SU-DHL-6 (cell line): ENCODE measurements around the gene SUPT3H.

Experiments used
- H2AFZ ChIP-seq: fragments of 200-600 bp; sonication (generic); 2 replicates; pipeline ENCODE4 v1.6.1; 2014; ENCODE audit warnings: low read depth, mild to moderate bottlenecking, moderate library complexity, mixed read lengths, antibody characterized with exemption, low read length; ENCODE audit not compliant: severe bottlenecking
- H3F3A ChIP-seq: fragments of 200-600 bp; shearing (Covaris generic); 2 replicates; pipeline ENCODE4 v1.6.0; 2016; ENCODE audit warnings: antibody characterized with exemption, mild to moderate bottlenecking; ENCODE audit not compliant: insufficient read depth
- H3K27ac ChIP-seq: fragments of 200-600 bp; sonication (generic); 2 replicates; pipeline ENCODE4 v1.5.1; 2016; ENCODE audit warnings: low read depth, mild to moderate bottlenecking, low read length, moderate library complexity, mixed read lengths
- H3K27me3 ChIP-seq: fragments of 200-600 bp; sonication (generic), shearing (Covaris generic); 2 replicates; pipeline ENCODE4 v1.6.0; 2014; ENCODE audit warnings: mild to moderate bottlenecking, low read length
- H3K36me3 ChIP-seq: fragments of 200-600 bp; sonication (generic); 2 replicates; pipeline ENCODE4 v1.6.1; 2014; ENCODE audit warnings: mild to moderate bottlenecking, low read length, mixed read lengths
- H3K4me2 ChIP-seq: fragments of 300-600, 200-600 bp; shearing (Covaris generic), sonication (generic); 2 replicates; pipeline ENCODE4 v1.6.0; 2014; ENCODE audit warnings: low read length, low read depth, mild to moderate bottlenecking; ENCODE audit not compliant: poor library complexity, severe bottlenecking
- H3K4me3 ChIP-seq: fragments of 200-600 bp; sonication (generic); 2 replicates; pipeline ENCODE4 v1.5.1; 2014; ENCODE audit warnings: antibody characterized with exemption, low read length, mild to moderate bottlenecking, mixed read lengths; ENCODE audit not compliant: insufficient read depth, poor library complexity, severe bottlenecking
- H3K79me2 ChIP-seq: fragments of 200-600 bp; sonication (generic); 2 replicates; pipeline ENCODE4 v1.6.1; 2014; ENCODE audit warnings: mild to moderate bottlenecking, low read length, moderate library complexity; ENCODE audit not compliant: insufficient read depth
- H3K9ac ChIP-seq: fragments of 200-600 bp; sonication (generic); 2 replicates; pipeline ENCODE4 v1.7.0; 2014; ENCODE audit warnings: mild to moderate bottlenecking, low read length
- H3K9me2 ChIP-seq: fragments of 200-600 bp; sonication (generic); replicated peaks from 2 replicates; pipeline ENCODE4 v1.6.1; 2014; ENCODE audit warnings: low read length; ENCODE audit not compliant: insufficient read depth
- H3K9me3 ChIP-seq: fragments of 200-600 bp; sonication (generic); 2 replicates; pipeline ENCODE4 v1.6.1; 2014; ENCODE audit warnings: low read length, mixed read lengths; ENCODE audit not compliant: insufficient read depth
- H4K20me1 ChIP-seq: fragments of 200-600 bp; sonication (generic); 2 replicates; pipeline ENCODE4 v1.6.1; 2014; ENCODE audit warnings: low read depth, mild to moderate bottlenecking, antibody characterized with exemption, low read length, moderate library complexity, mixed read lengths
- EZH2phosphoT487 ChIP-seq: fragments of 200-600 bp; sonication (generic), shearing (Covaris generic); conservative IDR thresholded peaks from 2 replicates; pipeline ENCODE4 v1.6.1; 2018; ENCODE audit warnings: mild to moderate bottlenecking, antibody characterized with exemption, low read length, moderate library complexity, mixed read lengths
- TF ChIP-seq, protein P1 (sequence below): fragments of 200-600 bp; sonication (generic); IDR thresholded peaks from one replicate; pipeline ENCODE4 v1.5.1; 2017; ENCODE audit warnings: antibody characterized with exemption, mild to moderate bottlenecking, low read length, moderate library complexity; ENCODE audit not compliant: insufficient read depth, poor library complexity, severe bottlenecking

The SUPT3H gene

DNA sequence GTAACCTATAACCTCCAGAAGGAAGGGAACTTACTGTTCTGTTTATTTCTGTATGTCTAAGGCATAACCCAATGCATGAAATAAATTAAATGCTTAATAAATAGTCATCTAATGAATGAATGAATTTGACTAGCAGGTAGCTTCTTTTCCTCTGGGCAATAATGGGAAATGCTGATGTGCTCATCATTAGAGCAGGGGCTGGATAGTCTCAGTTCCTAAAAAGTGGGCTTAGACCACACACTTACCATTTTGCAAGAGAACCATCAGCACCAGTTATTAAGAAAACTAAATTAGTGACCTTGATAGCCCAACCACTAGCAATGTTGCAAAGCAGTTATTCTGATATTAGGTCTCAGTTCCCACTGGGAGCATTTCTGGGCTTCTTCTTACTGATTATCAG lies 540.5 kb downstream of the SUPT3H start:
- no peaks in the 10 kb centered on the region for H4K20me1 ChIP-seq
- H3K9me3 ChIP-seq, result no peaks in the 10 kb centered on the region
- H2AFZ ChIP-seq, result no peak overlapping the region
- H3K36me3 ChIP-seq, result no peaks in the 10 kb centered on the region
- TF ChIP-seq, protein P1, sequence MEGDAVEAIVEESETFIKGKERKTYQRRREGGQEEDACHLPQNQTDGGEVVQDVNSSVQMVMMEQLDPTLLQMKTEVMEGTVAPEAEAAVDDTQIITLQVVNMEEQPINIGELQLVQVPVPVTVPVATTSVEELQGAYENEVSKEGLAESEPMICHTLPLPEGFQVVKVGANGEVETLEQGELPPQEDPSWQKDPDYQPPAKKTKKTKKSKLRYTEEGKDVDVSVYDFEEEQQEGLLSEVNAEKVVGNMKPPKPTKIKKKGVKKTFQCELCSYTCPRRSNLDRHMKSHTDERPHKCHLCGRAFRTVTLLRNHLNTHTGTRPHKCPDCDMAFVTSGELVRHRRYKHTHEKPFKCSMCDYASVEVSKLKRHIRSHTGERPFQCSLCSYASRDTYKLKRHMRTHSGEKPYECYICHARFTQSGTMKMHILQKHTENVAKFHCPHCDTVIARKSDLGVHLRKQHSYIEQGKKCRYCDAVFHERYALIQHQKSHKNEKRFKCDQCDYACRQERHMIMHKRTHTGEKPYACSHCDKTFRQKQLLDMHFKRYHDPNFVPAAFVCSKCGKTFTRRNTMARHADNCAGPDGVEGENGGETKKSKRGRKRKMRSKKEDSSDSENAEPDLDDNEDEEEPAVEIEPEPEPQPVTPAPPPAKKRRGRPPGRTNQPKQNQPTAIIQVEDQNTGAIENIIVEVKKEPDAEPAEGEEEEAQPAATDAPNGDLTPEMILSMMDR, result no peak
- no peak for TF ChIP-seq EZH2phosphoT487
- no peak overlapping the region for H3K4me2 ChIP-seq
- no peaks in the 10 kb centered on the region for H3K79me2 ChIP-seq
- no peak overlapping the region for H3K4me3 ChIP-seq
- no peak overlapping the region for H3K9ac ChIP-seq
- no peaks in the 10 kb centered on the region for H3K27me3 ChIP-seq
- no peak overlapping the region for H3K27ac ChIP-seq
- no peaks in the 10 kb centered on the region for H3F3A ChIP-seq
- no peaks in the 10 kb centered on the region for H3K9me2 ChIP-seq

DNA sequence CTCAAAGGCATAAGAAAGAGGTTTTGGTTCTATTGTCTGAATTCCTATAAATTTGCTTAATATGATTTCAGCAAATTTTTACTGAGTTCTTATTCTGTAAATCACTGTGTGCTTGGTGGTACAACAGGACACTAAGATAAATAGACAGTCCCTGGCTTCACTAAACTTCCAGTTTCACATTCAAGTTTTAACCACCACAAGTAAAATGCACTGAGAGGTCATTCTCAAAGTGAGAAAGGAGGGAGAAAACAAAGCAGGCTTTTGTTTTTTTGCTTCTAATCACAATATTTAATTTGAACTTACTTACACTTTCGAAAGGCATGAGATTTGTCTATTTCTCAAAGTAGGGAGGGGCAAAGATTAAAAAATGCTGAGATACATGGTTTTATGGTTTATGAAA lies 544.5 kb downstream of the SUPT3H start:
- Histone ChIP-seq H3K36me3 (no peaks in the 10 kb centered on the region), H2AFZ (no peak overlapping the region), H3F3A (no peaks in the 10 kb centered on the region), H3K79me2 (no peaks in the 10 kb centered on the region), H4K20me1 (no peaks in the 10 kb centered on the region), H3K4me3 (no peak overlapping the region), H3K9me3 (no peaks in the 10 kb centered on the region), H3K9ac (no peak overlapping the region), H3K27ac (no peak overlapping the region), H3K9me2 (no peaks in the 10 kb centered on the region), H3K4me2 (no peak overlapping the region), H3K27me3 (no peaks in the 10 kb centered on the region)
- TF ChIP-seq EZH2phosphoT487, result no peak
- TF ChIP-seq, protein P1, result no peak

DNA sequence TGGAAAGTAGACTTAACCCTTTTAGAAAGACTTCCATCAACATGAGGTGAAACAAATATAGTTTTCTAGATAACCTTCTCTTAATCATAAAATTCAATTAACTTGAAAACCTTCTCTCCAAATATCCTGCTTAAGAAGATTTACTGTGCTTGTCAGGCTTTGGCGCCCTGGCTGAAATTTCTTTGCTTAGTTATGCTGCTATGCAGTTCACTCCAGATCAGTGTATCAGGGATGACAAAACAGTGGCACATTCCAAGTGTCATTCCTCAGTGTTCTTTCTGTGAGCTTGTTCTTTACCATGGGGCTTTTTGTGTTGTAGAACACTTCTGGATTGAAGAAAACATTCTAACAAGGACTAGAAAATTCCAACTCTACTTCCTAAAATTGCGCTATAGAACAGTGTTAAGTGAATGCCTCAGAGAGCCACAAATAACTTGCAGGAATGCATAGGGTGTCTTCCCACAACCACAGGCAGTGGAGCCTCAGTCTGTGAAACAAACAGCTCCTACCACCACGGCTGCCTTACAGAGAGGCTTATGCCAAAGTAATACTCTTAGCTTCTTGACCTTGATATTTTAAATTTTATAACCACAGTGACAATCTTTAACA lies 546.6 kb downstream of the SUPT3H start:
- no peaks in the 10 kb centered on the region for H3K27me3 ChIP-seq
- no peaks in the 10 kb centered on the region for H3K36me3 ChIP-seq
- H3K4me3 ChIP-seq, result no peak overlapping the region
- no peak for TF ChIP-seq EZH2phosphoT487
- TF ChIP-seq, protein P1, result no peak
- H3F3A ChIP-seq, result no peaks in the 10 kb centered on the region
- H3K79me2 ChIP-seq, result no peaks in the 10 kb centered on the region
- no peaks in the 10 kb centered on the region for H3K9me3 ChIP-seq
- H3K27ac ChIP-seq, result no peak overlapping the region
- no peaks in the 10 kb centered on the region for H3K9me2 ChIP-seq
- no peak overlapping the region for H3K4me2 ChIP-seq
- no peaks in the 10 kb centered on the region for H4K20me1 ChIP-seq
- H3K9ac ChIP-seq, result no peak overlapping the region
- no peak overlapping the region for H2AFZ ChIP-seq
